ENCODE measurements around the gene SLC23A2.

Gene SLC23A2

DNA sequence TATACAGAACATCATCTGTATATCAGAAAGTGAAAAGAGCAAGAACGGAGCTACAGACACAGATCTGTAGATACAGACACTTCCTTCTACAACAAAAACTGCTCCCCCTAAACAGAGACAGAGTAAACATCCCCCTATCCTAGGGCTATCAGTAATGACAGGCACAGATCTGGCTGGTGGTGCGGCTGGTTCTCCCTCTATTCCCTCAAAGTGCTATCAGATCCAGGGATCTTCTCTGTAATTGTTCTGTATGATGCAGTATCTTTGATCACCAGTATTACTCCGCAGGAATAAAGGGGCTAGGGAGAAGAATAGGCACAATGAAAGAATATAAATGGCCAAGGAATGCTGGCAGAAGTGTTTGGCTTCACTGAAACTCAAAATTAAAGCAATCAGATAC is 80.7 kb downstream of the SLC23A2 start:
- no peak overlapping the region for H3K4me3 ChIP-seq (ENCODE audit: low read depth, low read length)
- TF ChIP-seq, protein P1, sequence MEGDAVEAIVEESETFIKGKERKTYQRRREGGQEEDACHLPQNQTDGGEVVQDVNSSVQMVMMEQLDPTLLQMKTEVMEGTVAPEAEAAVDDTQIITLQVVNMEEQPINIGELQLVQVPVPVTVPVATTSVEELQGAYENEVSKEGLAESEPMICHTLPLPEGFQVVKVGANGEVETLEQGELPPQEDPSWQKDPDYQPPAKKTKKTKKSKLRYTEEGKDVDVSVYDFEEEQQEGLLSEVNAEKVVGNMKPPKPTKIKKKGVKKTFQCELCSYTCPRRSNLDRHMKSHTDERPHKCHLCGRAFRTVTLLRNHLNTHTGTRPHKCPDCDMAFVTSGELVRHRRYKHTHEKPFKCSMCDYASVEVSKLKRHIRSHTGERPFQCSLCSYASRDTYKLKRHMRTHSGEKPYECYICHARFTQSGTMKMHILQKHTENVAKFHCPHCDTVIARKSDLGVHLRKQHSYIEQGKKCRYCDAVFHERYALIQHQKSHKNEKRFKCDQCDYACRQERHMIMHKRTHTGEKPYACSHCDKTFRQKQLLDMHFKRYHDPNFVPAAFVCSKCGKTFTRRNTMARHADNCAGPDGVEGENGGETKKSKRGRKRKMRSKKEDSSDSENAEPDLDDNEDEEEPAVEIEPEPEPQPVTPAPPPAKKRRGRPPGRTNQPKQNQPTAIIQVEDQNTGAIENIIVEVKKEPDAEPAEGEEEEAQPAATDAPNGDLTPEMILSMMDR (IDR thresholded peaks at IDR 0.05; ENCODE audit: borderline replicate concordance, insufficient read depth, low read depth, low read length) = no peak

DNA sequence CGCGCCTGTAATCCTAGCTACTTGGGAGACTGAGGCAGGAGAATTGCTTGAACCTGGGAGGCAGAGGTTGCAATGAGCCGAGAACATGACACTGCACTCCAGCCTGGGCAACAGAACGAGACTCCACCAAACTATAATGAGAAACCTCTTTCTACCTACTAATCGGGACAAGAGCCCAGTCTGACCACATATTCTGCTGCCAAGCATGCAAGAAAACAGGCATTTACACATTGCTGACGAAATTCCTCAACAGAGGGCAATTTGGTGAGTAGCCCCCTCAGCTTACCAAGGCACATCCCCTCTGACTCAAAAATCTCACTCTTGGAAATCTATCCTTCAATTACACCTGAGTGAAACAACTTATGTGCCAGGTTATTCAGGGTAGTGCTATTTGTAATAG is 81.2 kb downstream of the SLC23A2 start:
- no peak overlapping the region for H3K4me3 ChIP-seq (ENCODE audit: low read depth, low read length)
- TF ChIP-seq, protein P1 (IDR thresholded peaks at IDR 0.05; ENCODE audit: borderline replicate concordance, insufficient read depth, low read depth, low read length) = no peak

DNA sequence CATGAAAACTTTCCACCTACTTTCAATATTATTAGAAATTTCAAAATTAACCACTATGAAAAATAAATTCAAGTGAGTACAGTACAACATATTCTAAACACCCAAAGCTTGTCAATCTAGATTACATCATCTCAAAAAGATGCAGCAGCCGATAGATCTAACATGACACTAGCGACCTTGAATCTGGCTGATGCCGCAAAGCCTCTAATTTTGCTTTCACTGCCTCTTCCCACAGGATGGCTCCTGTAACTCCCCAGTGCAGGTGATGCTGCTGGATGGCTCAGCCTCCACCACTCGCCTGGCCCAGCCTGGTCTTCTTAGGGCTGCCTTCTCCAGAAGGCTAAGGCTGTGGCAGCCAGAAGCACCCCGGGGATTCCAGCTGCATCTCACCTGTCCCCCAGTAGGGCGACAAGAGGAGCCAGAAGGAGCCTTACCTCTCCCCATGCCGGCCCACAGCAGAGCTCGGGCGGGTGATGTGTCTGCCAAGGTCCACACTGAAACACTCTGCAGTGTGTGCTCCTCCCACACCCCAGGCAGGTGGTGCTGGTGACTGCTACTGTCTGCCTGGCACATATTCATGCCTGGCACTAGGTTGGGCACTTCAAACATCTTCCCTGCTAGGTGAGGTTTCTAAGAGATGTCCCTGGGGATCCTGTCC is 82.1 kb downstream of the SLC23A2 start:
- no peak overlapping the region for H3K4me3 ChIP-seq (ENCODE audit: low read depth, low read length)
- TF ChIP-seq, protein P1 (IDR thresholded peaks at IDR 0.05; ENCODE audit: borderline replicate concordance, insufficient read depth, low read depth, low read length) = no peak

DNA sequence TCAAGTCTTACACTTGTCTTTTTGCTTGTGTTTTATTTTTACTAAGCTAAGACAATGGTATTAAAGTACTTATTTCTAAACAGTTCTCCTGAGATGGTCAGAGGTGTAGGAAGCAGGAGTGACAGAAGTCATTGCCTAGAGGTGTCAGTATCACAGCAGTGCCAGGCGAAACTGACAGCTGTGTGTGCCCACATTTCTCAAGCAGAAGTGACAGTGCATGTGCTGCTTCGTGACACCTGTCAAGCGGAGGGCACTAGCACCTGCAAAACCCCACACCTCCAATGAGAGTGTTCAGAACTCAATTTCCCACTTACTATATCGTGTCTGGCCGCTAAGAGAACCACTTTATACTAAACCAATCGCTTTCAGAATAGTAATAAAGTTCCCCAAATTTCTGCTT is 82.8 kb downstream of the SLC23A2 start:
- TF ChIP-seq, protein P1 (IDR thresholded peaks at IDR 0.05; ENCODE audit: borderline replicate concordance, insufficient read depth, low read depth, low read length) = no peak
- H3K4me3 ChIP-seq (ENCODE audit: low read depth, low read length) = no peak overlapping the region

DNA sequence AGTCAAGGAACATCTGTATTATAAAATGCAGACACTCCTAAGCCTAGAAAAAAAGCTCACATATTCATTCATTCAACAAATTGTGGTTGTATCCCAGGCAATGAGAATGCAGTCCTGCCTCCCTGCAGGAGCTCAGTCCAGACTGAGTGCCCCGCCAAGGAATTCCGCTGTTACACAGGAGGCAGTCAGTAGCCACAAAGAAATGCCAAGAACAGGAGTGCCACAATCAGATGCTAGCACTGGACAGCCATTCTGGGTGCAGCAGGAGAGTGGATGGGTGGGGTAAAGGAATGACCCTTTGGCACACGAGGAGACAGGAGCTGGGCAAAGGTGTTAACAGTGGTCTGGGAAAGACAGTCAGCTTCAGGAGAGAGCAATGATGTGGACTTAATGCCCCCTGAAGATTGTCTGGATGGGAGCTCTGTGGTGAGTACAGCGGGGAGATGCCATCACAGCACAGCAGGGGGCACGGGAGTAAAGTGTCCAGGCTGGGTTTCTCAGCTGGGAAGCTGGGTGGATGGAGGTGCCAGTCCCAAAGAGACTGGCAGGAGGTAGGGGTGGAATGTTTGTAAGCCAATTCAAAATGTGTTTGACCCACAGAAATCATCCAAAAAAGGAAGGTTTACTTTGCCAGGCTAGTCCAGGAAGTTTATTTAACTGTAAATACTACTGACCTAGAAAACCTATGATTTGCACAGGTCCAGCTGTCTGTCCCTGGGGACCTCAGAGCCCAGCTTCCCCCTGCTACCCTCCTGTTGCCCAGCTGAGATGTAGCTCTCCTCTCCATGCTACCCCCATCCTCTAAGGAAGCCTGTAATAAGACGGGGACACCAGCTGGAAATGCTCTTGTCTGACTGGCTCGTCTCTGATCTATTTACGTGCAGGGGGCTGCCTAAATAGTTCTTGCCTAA is 84.1 kb downstream of the SLC23A2 start:
- TF ChIP-seq, protein P1 (IDR thresholded peaks at IDR 0.05; ENCODE audit: borderline replicate concordance, insufficient read depth, low read depth, low read length) = no peak
- no peak overlapping the region for H3K4me3 ChIP-seq (ENCODE audit: low read depth, low read length)

DNA sequence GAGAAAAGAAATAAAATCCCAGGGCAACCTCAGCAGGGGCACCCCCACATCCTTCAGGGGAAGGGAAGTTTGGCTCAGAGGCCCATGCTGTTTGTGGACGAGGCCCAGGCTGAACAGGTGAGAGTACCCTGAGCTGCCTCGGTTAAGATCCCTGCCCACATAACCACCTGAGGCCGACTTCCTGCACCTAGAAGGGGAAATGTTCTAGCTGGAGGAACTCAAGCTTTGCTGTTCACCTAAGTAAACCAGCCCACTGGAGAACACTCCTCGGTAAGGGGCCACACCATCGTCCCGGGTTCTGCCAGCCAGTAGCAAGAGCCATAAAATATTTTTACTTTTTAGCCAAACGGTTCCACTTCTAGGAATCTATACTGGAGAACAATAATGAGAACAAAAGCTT is 88.2 kb downstream of the SLC23A2 start:
- TF ChIP-seq, protein P1 (IDR thresholded peaks at IDR 0.05; ENCODE audit: borderline replicate concordance, insufficient read depth, low read depth, low read length) = no peak
- no peak overlapping the region for H3K4me3 ChIP-seq (ENCODE audit: low read depth, low read length)
